22Rv1 (cell line): ENCODE data around the gene CYP19A1.

Experiments used
- ZFX ChIP-seq: fragments of 450-650 bp; IDR thresholded peaks from 2 replicates; pipeline ENCODE4 v1.6.1; 2017; ENCODE audit warnings: antibody characterized with exemption, borderline replicate concordance
- TF ChIP-seq, protein P1 (sequence below): fragments of 450-650 bp; IDR thresholded peaks from 2 replicates; pipeline ENCODE4 v1.5.1; 2017; ENCODE audit warnings: mild to moderate bottlenecking

- TF ChIP-seq, protein P1, sequence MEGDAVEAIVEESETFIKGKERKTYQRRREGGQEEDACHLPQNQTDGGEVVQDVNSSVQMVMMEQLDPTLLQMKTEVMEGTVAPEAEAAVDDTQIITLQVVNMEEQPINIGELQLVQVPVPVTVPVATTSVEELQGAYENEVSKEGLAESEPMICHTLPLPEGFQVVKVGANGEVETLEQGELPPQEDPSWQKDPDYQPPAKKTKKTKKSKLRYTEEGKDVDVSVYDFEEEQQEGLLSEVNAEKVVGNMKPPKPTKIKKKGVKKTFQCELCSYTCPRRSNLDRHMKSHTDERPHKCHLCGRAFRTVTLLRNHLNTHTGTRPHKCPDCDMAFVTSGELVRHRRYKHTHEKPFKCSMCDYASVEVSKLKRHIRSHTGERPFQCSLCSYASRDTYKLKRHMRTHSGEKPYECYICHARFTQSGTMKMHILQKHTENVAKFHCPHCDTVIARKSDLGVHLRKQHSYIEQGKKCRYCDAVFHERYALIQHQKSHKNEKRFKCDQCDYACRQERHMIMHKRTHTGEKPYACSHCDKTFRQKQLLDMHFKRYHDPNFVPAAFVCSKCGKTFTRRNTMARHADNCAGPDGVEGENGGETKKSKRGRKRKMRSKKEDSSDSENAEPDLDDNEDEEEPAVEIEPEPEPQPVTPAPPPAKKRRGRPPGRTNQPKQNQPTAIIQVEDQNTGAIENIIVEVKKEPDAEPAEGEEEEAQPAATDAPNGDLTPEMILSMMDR = peak; percentile 29
- TF ChIP-seq ZFX = no peak
Observed at GRCh38 chr15:51366920-51367319, 28.5 kb upstream of the CYP19A1 start.
